Measurements from ENCODE around the gene CHST9.

The CHST9 gene

GRCh38 chr18:26869640-26870039 is 315.5 kb downstream of the CHST9 start:
- no peaks in the 10 kb centered on the region for H3K4me1 ChIP-seq (ENCODE audit: control insufficient read depth, insufficient read depth, low read length, poor library complexity, severe bottlenecking)
- H3K36me3 ChIP-seq (ENCODE audit: control insufficient read depth, insufficient read depth, low read length), result no peaks in the 10 kb centered on the region
- no peak overlapping the region for H3K27ac ChIP-seq (ENCODE audit: low read depth, low read length, severe bottlenecking)
- H3K4me3 ChIP-seq (ENCODE audit: extremely low read depth, insufficient read depth, low read length, poor library complexity, severe bottlenecking), result no peak overlapping the region
- WGBS, 2 experiments (ENCODE audit: insufficient coverage in 2 of 2), result 90 to 100% methylated on average over 1 of the region's 1 CpG
- no peaks in the 10 kb centered on the region for H3K9me3 ChIP-seq (ENCODE audit: control insufficient read depth, low read length)

DNA sequence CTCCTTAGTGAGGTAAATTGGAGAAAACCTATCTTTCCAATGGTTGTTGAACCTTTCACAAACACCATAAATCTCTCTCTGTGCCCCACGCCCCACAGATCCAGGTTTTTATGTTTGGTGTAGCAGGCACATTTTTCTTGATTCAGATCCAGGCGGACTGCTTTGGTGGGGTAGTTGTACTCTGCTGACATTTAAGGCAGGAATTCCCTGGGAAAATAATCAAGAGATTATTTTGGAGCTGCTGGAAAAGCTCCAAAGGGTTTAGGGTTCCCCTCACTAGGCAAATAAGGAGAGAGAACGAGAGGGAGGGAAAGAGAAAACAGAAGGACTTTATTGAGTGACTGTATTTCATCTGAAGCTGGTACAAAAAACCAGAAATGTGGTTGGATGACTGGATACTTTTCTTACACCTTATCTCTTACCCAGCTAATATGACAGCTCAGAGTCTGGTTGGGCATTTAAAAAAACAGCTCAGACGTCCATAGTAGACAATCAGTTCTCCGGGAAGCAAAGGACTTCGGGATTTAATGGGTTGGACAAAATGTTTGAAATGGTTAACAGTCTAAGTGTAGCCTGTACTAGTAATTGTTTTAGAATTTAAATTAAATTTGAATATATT is 316.0 kb downstream of the CHST9 start:
- H3K36me3 ChIP-seq (ENCODE audit: control insufficient read depth, insufficient read depth, low read length), result no peaks in the 10 kb centered on the region
- no peak overlapping the region for H3K4me3 ChIP-seq (ENCODE audit: extremely low read depth, insufficient read depth, low read length, poor library complexity, severe bottlenecking)
- no peaks in the 10 kb centered on the region for H3K9me3 ChIP-seq (ENCODE audit: control insufficient read depth, low read length)
- H3K27ac ChIP-seq (ENCODE audit: low read depth, low read length, severe bottlenecking), result no peak overlapping the region
- H3K4me1 ChIP-seq (ENCODE audit: control insufficient read depth, insufficient read depth, low read length, poor library complexity, severe bottlenecking), result no peaks in the 10 kb centered on the region
- 88 to 95% methylated on average over 1 to 3 of the region's 6 CpGs for WGBS, 2 experiments (ENCODE audit: insufficient coverage in 2 of 2)

DNA sequence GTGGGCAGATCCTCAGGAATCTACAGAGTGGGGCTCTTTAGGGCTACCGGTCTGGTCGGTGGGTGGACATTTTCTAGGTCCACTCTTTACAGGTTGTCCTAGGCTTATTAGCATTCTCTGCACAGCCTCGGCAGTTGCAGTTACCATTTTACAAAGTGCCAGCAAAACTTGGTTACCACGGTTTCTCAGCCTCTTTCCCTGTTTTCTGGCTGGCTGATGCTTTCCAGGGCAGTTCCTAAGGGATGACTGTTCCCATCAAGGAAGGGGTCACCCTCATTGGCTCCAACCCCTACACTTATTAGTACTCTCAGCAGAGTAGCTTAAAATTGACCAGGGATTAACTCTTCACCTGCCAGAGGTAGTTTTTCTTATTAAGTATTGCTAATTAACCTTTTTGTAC is 317.6 kb downstream of the CHST9 start:
- Histone ChIP-seq H3K4me3 (ENCODE audit: extremely low read depth, insufficient read depth, low read length, poor library complexity, severe bottlenecking) (no peak overlapping the region), H3K36me3 (ENCODE audit: control insufficient read depth, insufficient read depth, low read length) (no peaks in the 10 kb centered on the region), H3K9me3 (ENCODE audit: control insufficient read depth, low read length) (no peaks in the 10 kb centered on the region), H3K27ac (ENCODE audit: low read depth, low read length, severe bottlenecking) (no peak overlapping the region), H3K4me1 (ENCODE audit: control insufficient read depth, insufficient read depth, low read length, poor library complexity, severe bottlenecking) (no peaks in the 10 kb centered on the region)
- 82 to 93% methylated on average over 4 of the region's 4 CpGs for WGBS, 2 experiments (ENCODE audit: insufficient coverage in 2 of 2)

DNA sequence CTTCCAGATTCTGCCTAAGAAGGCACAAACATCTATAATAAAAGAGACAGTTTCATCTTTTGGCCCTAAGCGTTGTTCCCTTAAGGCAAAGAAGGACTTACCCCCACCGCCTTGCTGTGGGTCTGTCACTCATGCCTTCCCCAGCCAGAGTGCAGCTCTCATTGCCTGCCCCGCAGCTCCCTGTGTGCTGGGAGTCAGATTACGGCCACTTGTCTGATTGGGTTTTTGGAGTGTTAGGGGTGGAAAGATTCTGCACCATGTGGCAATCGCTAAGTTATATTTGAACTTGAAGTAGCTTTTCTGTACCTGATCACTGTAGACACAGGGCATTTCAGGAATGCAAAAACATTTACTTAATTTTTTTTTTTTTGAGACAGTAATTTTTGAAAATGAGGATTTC is 319.6 kb downstream of the CHST9 start, which contains the start of gene AQP4:
TSS of gene AQP4 (minus strand) at position 151 of the 400 bp plus-strand sequence. CDS start at position 133, 18 bp downstream.
- no peaks in the 10 kb centered on the region for H3K9me3 ChIP-seq (ENCODE audit: control insufficient read depth, low read length)
- WGBS, 2 experiments (ENCODE audit: insufficient coverage in 2 of 2), result 44 to 55% methylated on average over 2 to 4 of the region's 5 CpGs
- no peak within 1 kb of the TSS for H3K4me3 ChIP-seq (ENCODE audit: extremely low read depth, insufficient read depth, low read length, poor library complexity, severe bottlenecking)
- no peaks in the 10 kb centered on the region for H3K4me1 ChIP-seq (ENCODE audit: control insufficient read depth, insufficient read depth, low read length, poor library complexity, severe bottlenecking)
- H3K36me3 ChIP-seq (ENCODE audit: control insufficient read depth, insufficient read depth, low read length), result no peaks in the 10 kb centered on the region
- H3K27ac ChIP-seq (ENCODE audit: low read depth, low read length, severe bottlenecking), result no peak within 1 kb of the TSS

- H3K36me3 ChIP-seq (ENCODE audit: control insufficient read depth, insufficient read depth, low read length), result no peaks in the 10 kb centered on the region
- no peak overlapping the region for H3K4me3 ChIP-seq (ENCODE audit: extremely low read depth, insufficient read depth, low read length, poor library complexity, severe bottlenecking)
- H3K27ac ChIP-seq (ENCODE audit: low read depth, low read length, severe bottlenecking), result no peak overlapping the region
- no peaks in the 10 kb centered on the region for H3K9me3 ChIP-seq (ENCODE audit: control insufficient read depth, low read length)
- H3K4me1 ChIP-seq (ENCODE audit: control insufficient read depth, insufficient read depth, low read length, poor library complexity, severe bottlenecking), result no peaks in the 10 kb centered on the region
- WGBS, 2 experiments (ENCODE audit: insufficient coverage in 2 of 2), result 48 to 58% methylated on average over 7 of the region's 7 CpGs
Measured at GRCh38 chr18:26864658-26865057, 320.4 kb downstream of the CHST9 start.

DNA sequence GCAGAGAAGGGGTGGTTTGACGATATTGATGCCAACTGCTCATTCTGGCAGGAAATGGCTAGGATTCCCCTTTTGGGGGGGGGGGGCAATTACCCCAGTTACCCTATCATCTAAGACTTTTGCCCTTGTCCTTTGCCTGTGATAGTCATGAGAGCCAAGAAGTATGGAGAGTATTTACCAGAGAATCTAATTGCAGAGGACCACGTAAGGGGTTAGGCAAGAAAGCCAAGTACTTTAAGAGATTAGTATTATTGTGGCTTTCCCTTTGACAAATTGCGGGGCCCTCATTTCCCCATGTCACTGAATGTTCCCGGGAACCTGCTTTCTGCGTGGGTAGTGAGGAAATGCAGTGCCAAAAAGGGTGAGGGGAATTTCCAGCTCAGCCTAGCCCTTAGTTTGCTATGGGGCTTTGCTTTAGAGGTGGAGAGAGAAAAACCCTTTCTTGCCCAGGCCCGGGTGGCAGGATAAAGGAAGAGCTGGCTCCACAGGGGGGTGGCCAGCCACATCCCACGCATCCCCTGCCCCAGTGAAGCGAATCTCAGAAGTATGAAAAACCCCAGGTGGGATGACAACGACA is 321.1 kb downstream of the CHST9 start:
- H3K4me3 ChIP-seq (ENCODE audit: extremely low read depth, insufficient read depth, low read length, poor library complexity, severe bottlenecking), result no peak overlapping the region
- no peaks in the 10 kb centered on the region for H3K9me3 ChIP-seq (ENCODE audit: control insufficient read depth, low read length)
- H3K4me1 ChIP-seq (ENCODE audit: control insufficient read depth, insufficient read depth, low read length, poor library complexity, severe bottlenecking), result no peaks in the 10 kb centered on the region
- 55 to 80% methylated on average over 1 to 7 of the region's 9 CpGs for WGBS, 2 experiments (ENCODE audit: insufficient coverage in 2 of 2)
- H3K27ac ChIP-seq (ENCODE audit: low read depth, low read length, severe bottlenecking), result no peak overlapping the region
- no peaks in the 10 kb centered on the region for H3K36me3 ChIP-seq (ENCODE audit: control insufficient read depth, insufficient read depth, low read length)

GRCh38 chr18:26863122-26863879 is 321.8 kb downstream of the CHST9 start:
- H3K27ac ChIP-seq (ENCODE audit: low read depth, low read length, severe bottlenecking), result no peak overlapping the region
- H3K4me3 ChIP-seq (ENCODE audit: extremely low read depth, insufficient read depth, low read length, poor library complexity, severe bottlenecking), result peak overlapping the region; percentile 31
- WGBS, 2 experiments (ENCODE audit: insufficient coverage in 2 of 2), result 11 to 12% methylated on average over 12 to 22 of the region's 40 CpGs
- no peaks in the 10 kb centered on the region for H3K4me1 ChIP-seq (ENCODE audit: control insufficient read depth, insufficient read depth, low read length, poor library complexity, severe bottlenecking)
- no peaks in the 10 kb centered on the region for H3K36me3 ChIP-seq (ENCODE audit: control insufficient read depth, insufficient read depth, low read length)
- H3K9me3 ChIP-seq (ENCODE audit: control insufficient read depth, low read length), result no peaks in the 10 kb centered on the region

GRCh38 chr18:26862084-26862483 is 323.0 kb downstream of the CHST9 start:
- Histone ChIP-seq H3K9me3 (ENCODE audit: control insufficient read depth, low read length) (no peaks in the 10 kb centered on the region), H3K4me3 (ENCODE audit: extremely low read depth, insufficient read depth, low read length, poor library complexity, severe bottlenecking) (no peak overlapping the region), H3K27ac (ENCODE audit: low read depth, low read length, severe bottlenecking) (no peak overlapping the region), H3K4me1 (ENCODE audit: control insufficient read depth, insufficient read depth, low read length, poor library complexity, severe bottlenecking) (no peaks in the 10 kb centered on the region), H3K36me3 (ENCODE audit: control insufficient read depth, insufficient read depth, low read length) (no peaks in the 10 kb centered on the region)
- 90 to 93% methylated on average over 5 of the region's 5 CpGs for WGBS, 2 experiments (ENCODE audit: insufficient coverage in 2 of 2)
